Measurements from ENCODE around the gene TRPV2. TPM values are rescaled to one million over a fixed set of nuclear protein-coding genes. Genes with fewer than 3 reads are reported as not detected.
A peak's percentile ranks its signal among the peaks of the same experiment; 100 is the strongest.
"Not testable (repeated sequence)": the region's sequence is repeated elsewhere in the genome, so short reads cannot be mapped to it uniquely, and the experiment has no call there.

The TRPV2 gene
- total RNA-seq, 1 donor from 2014 or later: 2.1 TPM

GRCh38 chr17:16383772-16384287 is 31.5 kb upstream of the TRPV2 start:
- H3K4me3 Mint-ChIP-seq: peak overlapping the region; percentile 94
- TF ChIP-seq CTCF (IDR thresholded peaks at IDR 0.05; ENCODE audit: unreplicated experiment): no peak
- H3K27ac Mint-ChIP-seq: peak overlapping the region; percentile 66
- no peaks in the 10 kb centered on the region for H3K9me3 Mint-ChIP-seq
- H3K36me3 Mint-ChIP-seq: peaks cover 26% of the 10 kb centered on the region
- peaks cover 44% of the 10 kb centered on the region for H3K4me1 Mint-ChIP-seq
- no peaks in the 10 kb centered on the region for H3K27me3 Mint-ChIP-seq (ENCODE audit: low read depth)
- DNase-seq (ENCODE audit: low spot score in 2 of 2, unreplicated experiment in 2 of 2): no peak

GRCh38 chr17:16384557-16384956 is 30.8 kb upstream of the TRPV2 start:
- H3K4me3 Mint-ChIP-seq: no peak overlapping the region

GRCh38 chr17:16386126-16386507 is 29.3 kb upstream of the TRPV2 start:
- not testable (repeated sequence) for H3K9me3 Mint-ChIP-seq, H3K27ac Mint-ChIP-seq

More at GRCh38 chr17:16384557-16384956, 30.8 kb upstream of the TRPV2 start:
- no peak for DNase-seq (ENCODE audit: low spot score in 2 of 2, unreplicated experiment in 2 of 2)
- Mint-ChIP-seq H3K9me3 (no peaks in the 10 kb centered on the region), H3K4me1 (peaks cover 41% of the 10 kb centered on the region), H3K36me3 (peaks cover 26% of the 10 kb centered on the region), H3K27ac (peak overlapping the region; percentile 56), H3K27me3 (ENCODE audit: low read depth) (no peaks in the 10 kb centered on the region)
- TF ChIP-seq CTCF (IDR thresholded peaks at IDR 0.05; ENCODE audit: unreplicated experiment): no peak

GRCh38 chr17:16391451-16391850 is 23.9 kb upstream of the TRPV2 start:
- Mint-ChIP-seq H3K4me1 (peaks cover 10% of the 10 kb centered on the region), H3K36me3 (no peaks in the 10 kb centered on the region), H3K4me3 (no peak overlapping the region), H3K9me3 (no peaks in the 10 kb centered on the region), H3K27me3 (ENCODE audit: low read depth) (no peaks in the 10 kb centered on the region), H3K27ac (no peak overlapping the region)
- DNase-seq (ENCODE audit: low spot score in 2 of 2, unreplicated experiment in 2 of 2): no peak
- TF ChIP-seq CTCF (IDR thresholded peaks at IDR 0.05; ENCODE audit: unreplicated experiment): no peak

More at GRCh38 chr17:16386126-16386507, 29.3 kb upstream of the TRPV2 start:
- not testable (repeated sequence) for H3K27me3 Mint-ChIP-seq (ENCODE audit: low read depth); DNase-seq (ENCODE audit: low spot score in 2 of 2, unreplicated experiment in 2 of 2)
- Mint-ChIP-seq H3K4me3 (peak overlapping the region; percentile 86), H3K4me1 (peaks cover 39% of the 10 kb centered on the region), H3K36me3 (peaks cover 24% of the 10 kb centered on the region)

GRCh38 chr17:16392491-16392890 is 22.9 kb upstream of the TRPV2 start:
- not testable (repeated sequence) for H3K36me3 Mint-ChIP-seq; H3K4me3 Mint-ChIP-seq; H3K27ac Mint-ChIP-seq; H3K27me3 Mint-ChIP-seq (ENCODE audit: low read depth); H3K9me3 Mint-ChIP-seq; DNase-seq (ENCODE audit: low spot score in 2 of 2, unreplicated experiment in 2 of 2)
- peaks cover 14% of the 10 kb centered on the region for H3K4me1 Mint-ChIP-seq

GRCh38 chr17:16395887-16396286 is 19.5 kb upstream of the TRPV2 start:
- H3K36me3 Mint-ChIP-seq; H3K4me3 Mint-ChIP-seq; H3K27me3 Mint-ChIP-seq (ENCODE audit: low read depth); H3K9me3 Mint-ChIP-seq; DNase-seq (ENCODE audit: low spot score in 2 of 2, unreplicated experiment in 2 of 2): not testable (repeated sequence)
- Mint-ChIP-seq H3K27ac (peak overlapping the region; percentile 61), H3K4me1 (peaks cover 32% of the 10 kb centered on the region)

- not testable (repeated sequence) for H3K27me3 Mint-ChIP-seq (ENCODE audit: low read depth); H3K4me3 Mint-ChIP-seq; DNase-seq (ENCODE audit: low spot score in 2 of 2, unreplicated experiment in 2 of 2); H3K36me3 Mint-ChIP-seq; H3K9me3 Mint-ChIP-seq
- H3K27ac Mint-ChIP-seq: peak overlapping the region; percentile 78
- H3K4me1 Mint-ChIP-seq: peaks cover 33% of the 10 kb centered on the region
These were observed 18.7 kb upstream of the TRPV2 start for GRCh38 chr17:16396693-16397092.
